AG04450 (cell line): Measurements from ENCODE around the gene MEF2A. TPM values are rescaled to one million over a fixed set of nuclear protein-coding genes. Genes with fewer than 3 reads are reported as not detected.

Source experiments
- CTCF ChIA-PET: fragments of 300-600, 350-600 bp; formaldehyde crosslinking; extraction: SDS; loops from one replicate; lab custom pipeline; 2022; ENCODE audit warnings: antibody characterized with exemption, inconsistent platforms; lab: Charles Lee
- POLR2A ChIA-PET: fragments of 350-600 bp; formaldehyde crosslinking; extraction: SDS; loops from one replicate; lab custom pipeline; 2021; ENCODE audit warnings: antibody characterized with exemption, inconsistent platforms; lab: Yijun Ruan, JAX
- DNase-seq: peaks from one replicate; pipeline ENCODE4 v3.0.0-alpha.2; 2011; ENCODE audit warnings: low read depth, low spot score
- H3K27ac ChIP-seq: one replicate; pipeline ENCODE4 v1.5.1; 2012; ENCODE audit warnings: low read depth, low read length, control low read depth
- H3K27me3 ChIP-seq: one replicate; pipeline ENCODE4 v1.6.0; 2012; ENCODE audit warnings: low read length; ENCODE audit not compliant: control insufficient read depth, insufficient read depth
- H3K4me3 ChIP-seq: 2 replicates; pipeline ENCODE4 v1.5.1; 2011; ENCODE audit warnings: mild to moderate bottlenecking, low read depth, low read length, control low read depth
- H3K9me3 ChIP-seq: 2 replicates; pipeline ENCODE4 v1.5.1; 2012; ENCODE audit warnings: low read length; ENCODE audit not compliant: control insufficient read depth, insufficient read depth
- CTCF ChIP-seq: IDR thresholded peaks from 2 replicates; pipeline ENCODE4 v1.5.1; 2011; ENCODE audit warnings: low read depth, low read length, control low read depth, inconsistent platforms
- polyA plus RNA-seq: library from polyadenylated mRNA; depleted of rRNA; stranded (reverse); fragments of >200 nt; gene quantifications from 2 replicates; pipeline ENCODE4 v1.2.3, GENCODE V29; 2011

Gene MEF2A
- polyA plus RNA-seq, 1 experiment: 40.9 TPM

- Histone ChIP-seq H3K9me3 (no peaks in the 10 kb centered on the region), H3K27ac (no peak overlapping the region), H3K4me3 (no peak overlapping the region), H3K27me3 (no peaks in the 10 kb centered on the region)
- DNase-seq: no peak
- ChIA-PET POLR2A (no interaction called here), CTCF (interaction anchor here (1.0 kb wide), 1 partner anchor 98 kb away, joined by 4 read pairs; no protein-coding TSS in a partner anchor)
- TF ChIP-seq CTCF: no peak
These were observed 40.2 kb downstream of the MEF2A start for GRCh38 chr15:99605990-99606389.

- ChIA-PET CTCF (no interaction called here), POLR2A (no interaction called here)
- no peak for DNase-seq
- Histone ChIP-seq H3K9me3 (no peaks in the 10 kb centered on the region), H3K4me3 (no peak overlapping the region), H3K27ac (no peak overlapping the region), H3K27me3 (no peaks in the 10 kb centered on the region)
- no peak for TF ChIP-seq CTCF
These were observed 40.9 kb downstream of the MEF2A start for GRCh38 chr15:99606646-99607045.

GRCh38 chr15:99613481-99613880, 47.7 kb downstream of the MEF2A start:
- Histone ChIP-seq H3K9me3 (no peaks in the 10 kb centered on the region), H3K27ac (no peak overlapping the region), H3K27me3 (no peaks in the 10 kb centered on the region), H3K4me3 (no peak overlapping the region)
- ChIA-PET POLR2A (no interaction called here), CTCF (interaction anchor here (0.5 to 1.2 kb wide), 2 partner anchors 91 to 1576 kb away, joined by 4 read pairs; no protein-coding TSS in a partner anchor)
- TF ChIP-seq CTCF: no peak
- no peak for DNase-seq

GRCh38 chr15:99613887-99614647, 48.3 kb downstream of the MEF2A start:
- H3K4me3 ChIP-seq: no peak overlapping the region
- H3K27me3 ChIP-seq: no peaks in the 10 kb centered on the region
- ChIA-PET CTCF (interaction anchor here (0.8 to 1.2 kb wide), 2 partner anchors 90 to 91 kb away, joined by 3 to 4 read pairs; no protein-coding TSS in a partner anchor), POLR2A (no interaction called here)
- H3K27ac ChIP-seq: no peak overlapping the region
- no peaks in the 10 kb centered on the region for H3K9me3 ChIP-seq
- TF ChIP-seq CTCF: no peak
- no peak for DNase-seq

GRCh38 chr15:99614749-99615288, 49.0 kb downstream of the MEF2A start:
- Histone ChIP-seq H3K27ac (no peak overlapping the region), H3K27me3 (no peaks in the 10 kb centered on the region), H3K9me3 (no peaks in the 10 kb centered on the region), H3K4me3 (no peak overlapping the region)
- no peak for TF ChIP-seq CTCF
- ChIA-PET CTCF (interaction anchor here (0.7 to 1.6 kb wide), 3 partner anchors 89 to 342 kb away, joined by 3 to 7 read pairs (median 4); no protein-coding TSS in a partner anchor), POLR2A (no interaction called here)
- no peak for DNase-seq
